ENCODE measurements around the gene CLDN12. TPM values are rescaled to one million over a fixed set of nuclear protein-coding genes. Genes with fewer than 3 reads are reported as not detected.
A peak's percentile ranks its signal among the peaks of the same experiment; 100 is the strongest.

CLDN12 gene
- total and polyA plus RNA-seq, 2 of the 4 experiments (the other 2 are of a cell fraction): 33.4 to 46.4 TPM

DNA sequence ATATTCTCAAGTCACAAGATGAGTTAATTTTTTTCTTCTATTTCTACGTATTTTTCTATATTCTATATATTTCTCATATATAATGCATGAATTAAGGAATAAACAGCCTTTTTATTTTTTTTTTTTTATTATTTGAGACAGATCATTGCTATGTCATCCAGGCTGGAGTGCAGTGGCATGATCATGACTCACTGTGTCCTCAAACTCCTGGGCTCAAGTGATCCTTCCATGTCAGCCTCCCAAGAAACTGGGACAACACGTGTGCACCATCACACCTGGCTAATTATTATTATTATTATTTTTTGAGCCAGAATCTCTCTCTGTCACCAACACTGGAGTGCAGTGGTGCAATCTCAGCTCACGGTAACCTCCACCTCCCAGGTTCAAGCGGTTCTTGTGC lies 1.5 kb downstream of the CLDN12 start:
- Histone ChIP-seq H3K36me3 (ENCODE audit: control insufficient read depth, insufficient read depth, low read length) (peaks cover 13% of the 10 kb centered on the region), H4K91ac (ENCODE audit: insufficient read depth, low read depth, low read length) (no peak overlapping the region), H2BK15ac (ENCODE audit: low read depth, low read length) (no peak overlapping the region), H3K23ac (ENCODE audit: low read depth, low read length) (no peak overlapping the region), H3K4me2 (ENCODE audit: low read depth, low read length) (no peak overlapping the region), H3K9me3 (ENCODE audit: control insufficient read depth, insufficient read depth, low read length) (no peaks in the 10 kb centered on the region), H3K14ac (replicated peaks; ENCODE audit: low read depth, low read length) (no peak overlapping the region), H3K4me1 (ENCODE audit: control insufficient read depth, insufficient read depth, low read length) (no peaks in the 10 kb centered on the region), H3K9ac (ENCODE audit: low read depth, low read length) (no peak overlapping the region), H4K20me1 (ENCODE audit: insufficient read depth, low read length) (no peaks in the 10 kb centered on the region), H2AK5ac (ENCODE audit: low read depth, low read length) (no peak overlapping the region), H2AFZ (replicated peaks; ENCODE audit: low read length, poor library complexity) (no peak overlapping the region), H3K56ac (ENCODE audit: extremely low read depth, insufficient read depth, low read length) (no peak overlapping the region), H3K79me1 (ENCODE audit: low read depth in 1 of 2, low read length in 2 of 2) (peaks cover 12 to 16% of the 10 kb centered on the region in 2 experiments; a peak in 3 of 4 replicates), H3K4ac (ENCODE audit: low read depth, low read length) (no peak overlapping the region), H3K27ac (ENCODE audit: insufficient read depth, low read length) (no peak overlapping the region), H3K18ac (ENCODE audit: low read depth, low read length) (no peak overlapping the region), H2BK20ac (ENCODE audit: low read depth, low read length) (no peak overlapping the region), H2BK5ac (ENCODE audit: low read depth, low read length, poor library complexity, severe bottlenecking) (no peak overlapping the region), H3K4me3 (ENCODE audit: insufficient read depth, low read depth, low read length) (no peak overlapping the region), H2BK120ac (ENCODE audit: low read depth, low read length) (no peak overlapping the region), H4K5ac (ENCODE audit: low read depth, low read length) (no peak overlapping the region), H2AK9ac (replicated peaks; ENCODE audit: low read depth, low read length, poor library complexity) (no peak overlapping the region), H3K9me1 (ENCODE audit: insufficient read depth, low read length) (no peaks in the 10 kb centered on the region), H3K27me3 (ENCODE audit: control insufficient read depth, insufficient read depth, low read length) (no peaks in the 10 kb centered on the region), H4K8ac (ENCODE audit: low read depth in 2 of 2, low read length in 2 of 2) (no peak overlapping the region)
- no TSS peak for BruUV-seq (replicated peaks)
- dilution Hi-C loops (cut with HindIII; ENCODE audit: low sequenced_read_pairs, unreplicated experiment): no loop called here
- ChIA-PET POLR2A (ENCODE audit: unreplicated experiment) (no interaction called here), CTCF (interaction anchor here (0.6 kb wide), 1 partner anchor 190 kb away, joined by 3 read pairs; no protein-coding TSS in a partner anchor)
- TF ChIP-seq RAD21 (IDR thresholded peaks at IDR 0.05; ENCODE audit: low read length) (no peak), MAFK (IDR thresholded peaks at IDR 0.05; ENCODE audit: low read depth, low read length) (no peak), NFE2L2 (IDR thresholded peaks at IDR 0.05; ENCODE audit: low read depth, low read length) (no peak), MAZ (IDR thresholded peaks at IDR 0.05; ENCODE audit: borderline replicate concordance, low read depth, low read length) (no peak), FOS (IDR thresholded peaks at IDR 0.05; ENCODE audit: low read depth, low read length) (no peak), RCOR1 (IDR thresholded peaks at IDR 0.05; ENCODE audit: insufficient replicate concordance, low read length) (no peak), POLR2A (IDR thresholded peaks at IDR 0.05; ENCODE audit: low read depth, low read length) (no peak), RFX5 (IDR thresholded peaks at IDR 0.05; ENCODE audit: low read depth, low read length) (no peak), BHLHE40 (IDR thresholded peaks at IDR 0.05; ENCODE audit: low read depth, low read length) (no peak), CHD1 (IDR thresholded peaks at IDR 0.05; ENCODE audit: low read depth, low read length) (no peak), MXI1 (IDR thresholded peaks at IDR 0.05; ENCODE audit: borderline replicate concordance, low read depth, low read length) (no peak), CEBPB (IDR thresholded peaks at IDR 0.05; ENCODE audit: low read depth, low read length) (no peak)
- TF ChIP-seq, protein P1, sequence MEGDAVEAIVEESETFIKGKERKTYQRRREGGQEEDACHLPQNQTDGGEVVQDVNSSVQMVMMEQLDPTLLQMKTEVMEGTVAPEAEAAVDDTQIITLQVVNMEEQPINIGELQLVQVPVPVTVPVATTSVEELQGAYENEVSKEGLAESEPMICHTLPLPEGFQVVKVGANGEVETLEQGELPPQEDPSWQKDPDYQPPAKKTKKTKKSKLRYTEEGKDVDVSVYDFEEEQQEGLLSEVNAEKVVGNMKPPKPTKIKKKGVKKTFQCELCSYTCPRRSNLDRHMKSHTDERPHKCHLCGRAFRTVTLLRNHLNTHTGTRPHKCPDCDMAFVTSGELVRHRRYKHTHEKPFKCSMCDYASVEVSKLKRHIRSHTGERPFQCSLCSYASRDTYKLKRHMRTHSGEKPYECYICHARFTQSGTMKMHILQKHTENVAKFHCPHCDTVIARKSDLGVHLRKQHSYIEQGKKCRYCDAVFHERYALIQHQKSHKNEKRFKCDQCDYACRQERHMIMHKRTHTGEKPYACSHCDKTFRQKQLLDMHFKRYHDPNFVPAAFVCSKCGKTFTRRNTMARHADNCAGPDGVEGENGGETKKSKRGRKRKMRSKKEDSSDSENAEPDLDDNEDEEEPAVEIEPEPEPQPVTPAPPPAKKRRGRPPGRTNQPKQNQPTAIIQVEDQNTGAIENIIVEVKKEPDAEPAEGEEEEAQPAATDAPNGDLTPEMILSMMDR (conservative IDR thresholded peaks at IDR 0.05; ENCODE audit: low read depth, low read length): no peak
- TF ChIP-seq, protein P2, sequence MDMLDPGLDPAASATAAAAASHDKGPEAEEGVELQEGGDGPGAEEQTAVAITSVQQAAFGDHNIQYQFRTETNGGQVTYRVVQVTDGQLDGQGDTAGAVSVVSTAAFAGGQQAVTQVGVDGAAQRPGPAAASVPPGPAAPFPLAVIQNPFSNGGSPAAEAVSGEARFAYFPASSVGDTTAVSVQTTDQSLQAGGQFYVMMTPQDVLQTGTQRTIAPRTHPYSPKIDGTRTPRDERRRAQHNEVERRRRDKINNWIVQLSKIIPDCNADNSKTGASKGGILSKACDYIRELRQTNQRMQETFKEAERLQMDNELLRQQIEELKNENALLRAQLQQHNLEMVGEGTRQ (IDR thresholded peaks at IDR 0.05; ENCODE audit: low read depth, low read length): no peak
- TF ChIP-seq, protein P3, sequence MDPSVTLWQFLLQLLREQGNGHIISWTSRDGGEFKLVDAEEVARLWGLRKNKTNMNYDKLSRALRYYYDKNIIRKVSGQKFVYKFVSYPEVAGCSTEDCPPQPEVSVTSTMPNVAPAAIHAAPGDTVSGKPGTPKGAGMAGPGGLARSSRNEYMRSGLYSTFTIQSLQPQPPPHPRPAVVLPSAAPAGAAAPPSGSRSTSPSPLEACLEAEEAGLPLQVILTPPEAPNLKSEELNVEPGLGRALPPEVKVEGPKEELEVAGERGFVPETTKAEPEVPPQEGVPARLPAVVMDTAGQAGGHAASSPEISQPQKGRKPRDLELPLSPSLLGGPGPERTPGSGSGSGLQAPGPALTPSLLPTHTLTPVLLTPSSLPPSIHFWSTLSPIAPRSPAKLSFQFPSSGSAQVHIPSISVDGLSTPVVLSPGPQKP (IDR thresholded peaks at IDR 0.05; ENCODE audit: borderline replicate concordance, low read depth, low read length): no peak
- in situ Hi-C loops (cut with MboI; ENCODE audit: low sequenced_read_pairs): no loop called here
- no peak for ATAC-seq (ENCODE audit: low read depth)
- intact Hi-C loops (cut with micrococcal nuclease): no loop called here
- no CpG with 5 or more reads among the region's 4 CpGs for WGBS, 2 experiments (ENCODE audit: extremely low coverage in 2 of 2, insufficient read length in 1 of 2)
- peak; percentile 30 for DNase-seq

Measured in IMR-90 (cell line).